ENCODE measurements around the gene NR1D2.

DNA sequence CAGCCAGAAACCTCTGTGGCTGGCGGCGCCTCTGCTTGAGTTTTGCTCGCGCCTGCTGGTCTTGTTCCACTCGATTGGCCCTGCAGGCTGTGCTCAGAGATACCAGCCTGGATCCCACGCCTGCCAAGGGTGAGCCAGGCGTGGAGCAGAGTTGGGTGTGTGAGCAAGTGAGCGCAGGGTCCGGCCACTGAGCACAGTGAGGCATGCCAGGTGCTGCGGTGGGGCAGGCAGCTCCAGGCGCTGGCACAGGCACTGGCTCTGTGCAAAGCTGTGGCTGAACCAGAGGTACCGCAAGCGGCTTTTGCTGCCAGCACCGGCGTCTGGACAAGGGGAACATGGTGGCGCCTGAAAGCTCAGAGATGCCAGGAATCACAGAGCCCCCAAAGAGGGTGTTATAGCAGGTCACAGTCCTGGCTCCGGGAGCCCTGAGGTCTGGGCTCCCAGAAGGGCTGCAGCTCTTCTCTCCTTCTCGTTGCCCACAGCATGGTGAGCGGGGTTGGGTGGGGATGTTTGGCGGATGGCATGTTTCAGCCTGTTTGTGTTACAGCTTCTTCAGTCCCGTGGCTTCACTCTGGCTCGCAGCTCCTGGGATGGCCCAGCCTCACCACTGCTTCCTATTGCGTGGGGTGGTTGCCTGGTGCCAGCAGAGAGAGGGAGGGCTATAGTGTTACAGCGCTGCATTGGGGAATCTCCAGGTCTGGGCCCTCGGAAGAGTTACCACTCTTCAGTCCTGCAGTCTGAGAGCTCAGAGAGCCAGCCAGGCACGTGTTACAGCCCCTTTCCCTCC, 73.9 kb downstream of the NR1D2 start:
- TF ChIP-seq BHLHE40 (IDR thresholded peaks at IDR 0.05; ENCODE audit: borderline replicate concordance) (no peak), ELF4 (IDR thresholded peaks at IDR 0.05) (no peak), NFRKB (IDR thresholded peaks at IDR 0.05) (no peak)
